ENCODE results near the gene USF2.

The USF2 gene

DNA sequence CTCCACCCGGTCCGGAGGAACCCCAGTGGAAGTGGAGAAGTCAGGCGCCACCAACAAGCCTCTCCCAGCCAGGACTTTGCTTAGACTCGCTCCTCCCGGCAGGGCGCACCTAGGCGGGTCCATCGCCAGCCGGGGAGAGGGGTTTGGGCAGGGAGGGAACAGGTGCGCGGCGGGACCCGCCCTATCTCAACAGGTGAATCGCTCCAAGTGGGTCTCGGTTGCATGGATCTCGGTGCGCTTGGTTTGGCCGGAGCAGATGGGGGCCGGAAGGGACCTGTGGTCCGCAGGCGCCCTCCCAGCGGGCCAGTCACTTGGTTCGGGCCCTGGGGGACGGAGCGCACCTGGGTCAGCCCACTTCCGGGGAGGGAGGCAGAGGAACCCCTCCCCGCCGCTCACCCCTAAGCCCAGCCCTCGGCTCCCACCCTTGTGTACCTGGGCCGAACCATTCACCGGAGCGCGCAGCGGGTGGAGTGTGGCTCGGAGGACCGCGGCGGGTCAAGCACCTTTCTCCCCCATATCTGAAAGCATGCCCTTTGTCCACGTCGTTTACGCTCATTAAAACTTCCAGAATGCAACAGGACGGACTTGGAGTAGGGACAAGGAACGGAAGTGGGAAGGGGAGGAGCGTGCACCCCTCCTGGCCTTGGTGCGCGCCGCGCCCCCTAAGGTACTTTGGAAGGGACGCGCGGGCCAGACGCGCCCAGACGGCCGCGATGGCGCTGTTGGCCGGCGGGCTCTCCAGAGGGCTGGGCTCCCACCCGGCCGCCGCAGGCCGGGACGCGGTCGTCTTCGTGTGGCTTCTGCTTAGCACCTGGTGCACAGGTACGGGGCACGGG, 20.2 kb upstream of the USF2 start, which contains the start of gene LSR (continued):
- TF ChIP-seq PRDM1 (tag by site-specific recombination; IDR thresholded peaks at IDR 0.05), result no peak; the same call in none of the 2 replicates
- TF ChIP-seq, protein P1, sequence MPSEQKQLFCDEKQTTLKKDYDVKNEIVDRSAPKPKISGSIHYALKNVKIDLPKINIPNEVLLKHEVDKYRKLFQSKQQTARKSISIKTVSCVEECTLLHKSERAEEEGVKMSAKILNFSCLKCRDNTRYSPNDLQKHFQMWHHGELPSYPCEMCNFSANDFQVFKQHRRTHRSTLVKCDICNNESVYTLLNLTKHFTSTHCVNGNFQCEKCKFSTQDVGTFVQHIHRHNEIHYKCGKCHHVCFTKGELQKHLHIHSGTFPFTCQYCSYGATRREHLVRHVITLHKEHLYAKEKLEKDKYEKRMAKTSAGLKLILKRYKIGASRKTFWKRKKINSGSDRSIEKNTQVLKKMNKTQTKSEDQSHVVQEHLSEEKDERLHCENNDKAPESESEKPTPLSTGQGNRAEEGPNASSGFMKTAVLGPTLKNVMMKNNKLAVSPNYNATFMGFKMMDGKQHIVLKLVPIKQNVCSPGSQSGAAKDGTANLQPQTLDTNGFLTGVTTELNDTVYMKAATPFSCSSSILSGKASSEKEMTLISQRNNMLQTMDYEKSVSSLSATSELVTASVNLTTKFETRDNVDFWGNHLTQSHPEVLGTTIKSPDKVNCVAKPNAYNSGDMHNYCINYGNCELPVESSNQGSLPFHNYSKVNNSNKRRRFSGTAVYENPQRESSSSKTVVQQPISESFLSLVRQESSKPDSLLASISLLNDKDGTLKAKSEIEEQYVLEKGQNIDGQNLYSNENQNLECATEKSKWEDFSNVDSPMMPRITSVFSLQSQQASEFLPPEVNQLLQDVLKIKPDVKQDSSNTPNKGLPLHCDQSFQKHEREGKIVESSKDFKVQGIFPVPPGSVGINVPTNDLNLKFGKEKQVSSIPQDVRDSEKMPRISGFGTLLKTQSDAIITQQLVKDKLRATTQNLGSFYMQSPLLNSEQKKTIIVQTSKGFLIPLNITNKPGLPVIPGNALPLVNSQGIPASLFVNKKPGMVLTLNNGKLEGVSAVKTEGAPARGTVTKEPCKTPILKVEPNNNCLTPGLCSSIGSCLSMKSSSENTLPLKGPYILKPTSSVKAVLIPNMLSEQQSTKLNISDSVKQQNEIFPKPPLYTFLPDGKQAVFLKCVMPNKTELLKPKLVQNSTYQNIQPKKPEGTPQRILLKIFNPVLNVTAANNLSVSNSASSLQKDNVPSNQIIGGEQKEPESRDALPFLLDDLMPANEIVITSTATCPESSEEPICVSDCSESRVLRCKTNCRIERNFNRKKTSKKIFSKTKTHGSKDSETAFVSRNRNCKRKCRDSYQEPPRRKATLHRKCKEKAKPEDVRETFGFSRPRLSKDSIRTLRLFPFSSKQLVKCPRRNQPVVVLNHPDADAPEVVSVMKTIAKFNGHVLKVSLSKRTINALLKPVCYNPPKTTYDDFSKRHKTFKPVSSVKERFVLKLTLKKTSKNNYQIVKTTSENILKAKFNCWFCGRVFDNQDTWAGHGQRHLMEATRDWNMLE (tag by site-specific recombination; conservative IDR thresholded peaks at IDR 0.05; ENCODE audit: low read depth), result peak; percentile 77; the same call in 1 of the 2 replicates
- 0 out of 2 replicates have a peak, but pooled peaks have one; percentile 12 for TF ChIP-seq ZNF544 (tag by site-specific recombination; IDR thresholded peaks at IDR 0.05)
- TF ChIP-seq ZNF324 (tag by site-specific recombination; IDR thresholded peaks at IDR 0.05), result peak; percentile 93
- peak; percentile 66 for TF ChIP-seq ZFHX2 (tag by site-specific recombination; conservative IDR thresholded peaks at IDR 0.05)
- no peak for TF ChIP-seq ZNF138 (tag by site-specific recombination; IDR thresholded peaks at IDR 0.05; ENCODE audit: borderline replicate concordance)
- TF ChIP-seq ZNF311 (tag by site-specific recombination; IDR thresholded peaks at IDR 0.05; ENCODE audit: borderline replicate concordance), result no peak
- TF ChIP-seq BCL11B (tag by site-specific recombination; IDR thresholded peaks at IDR 0.05; ENCODE audit: low read depth), result peak; percentile 36; the same call in 1 of the 2 replicates
- TF ChIP-seq, protein P2, sequence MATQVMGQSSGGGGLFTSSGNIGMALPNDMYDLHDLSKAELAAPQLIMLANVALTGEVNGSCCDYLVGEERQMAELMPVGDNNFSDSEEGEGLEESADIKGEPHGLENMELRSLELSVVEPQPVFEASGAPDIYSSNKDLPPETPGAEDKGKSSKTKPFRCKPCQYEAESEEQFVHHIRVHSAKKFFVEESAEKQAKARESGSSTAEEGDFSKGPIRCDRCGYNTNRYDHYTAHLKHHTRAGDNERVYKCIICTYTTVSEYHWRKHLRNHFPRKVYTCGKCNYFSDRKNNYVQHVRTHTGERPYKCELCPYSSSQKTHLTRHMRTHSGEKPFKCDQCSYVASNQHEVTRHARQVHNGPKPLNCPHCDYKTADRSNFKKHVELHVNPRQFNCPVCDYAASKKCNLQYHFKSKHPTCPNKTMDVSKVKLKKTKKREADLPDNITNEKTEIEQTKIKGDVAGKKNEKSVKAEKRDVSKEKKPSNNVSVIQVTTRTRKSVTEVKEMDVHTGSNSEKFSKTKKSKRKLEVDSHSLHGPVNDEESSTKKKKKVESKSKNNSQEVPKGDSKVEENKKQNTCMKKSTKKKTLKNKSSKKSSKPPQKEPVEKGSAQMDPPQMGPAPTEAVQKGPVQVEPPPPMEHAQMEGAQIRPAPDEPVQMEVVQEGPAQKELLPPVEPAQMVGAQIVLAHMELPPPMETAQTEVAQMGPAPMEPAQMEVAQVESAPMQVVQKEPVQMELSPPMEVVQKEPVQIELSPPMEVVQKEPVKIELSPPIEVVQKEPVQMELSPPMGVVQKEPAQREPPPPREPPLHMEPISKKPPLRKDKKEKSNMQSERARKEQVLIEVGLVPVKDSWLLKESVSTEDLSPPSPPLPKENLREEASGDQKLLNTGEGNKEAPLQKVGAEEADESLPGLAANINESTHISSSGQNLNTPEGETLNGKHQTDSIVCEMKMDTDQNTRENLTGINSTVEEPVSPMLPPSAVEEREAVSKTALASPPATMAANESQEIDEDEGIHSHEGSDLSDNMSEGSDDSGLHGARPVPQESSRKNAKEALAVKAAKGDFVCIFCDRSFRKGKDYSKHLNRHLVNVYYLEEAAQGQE (tag by site-specific recombination; IDR thresholded peaks at IDR 0.05), result no peak; the same call in 1 of the 2 replicates
- TF ChIP-seq ZNF214 (tag by site-specific recombination; IDR thresholded peaks at IDR 0.05; ENCODE audit: borderline replicate concordance), result no peak
- TF ChIP-seq, protein P3, sequence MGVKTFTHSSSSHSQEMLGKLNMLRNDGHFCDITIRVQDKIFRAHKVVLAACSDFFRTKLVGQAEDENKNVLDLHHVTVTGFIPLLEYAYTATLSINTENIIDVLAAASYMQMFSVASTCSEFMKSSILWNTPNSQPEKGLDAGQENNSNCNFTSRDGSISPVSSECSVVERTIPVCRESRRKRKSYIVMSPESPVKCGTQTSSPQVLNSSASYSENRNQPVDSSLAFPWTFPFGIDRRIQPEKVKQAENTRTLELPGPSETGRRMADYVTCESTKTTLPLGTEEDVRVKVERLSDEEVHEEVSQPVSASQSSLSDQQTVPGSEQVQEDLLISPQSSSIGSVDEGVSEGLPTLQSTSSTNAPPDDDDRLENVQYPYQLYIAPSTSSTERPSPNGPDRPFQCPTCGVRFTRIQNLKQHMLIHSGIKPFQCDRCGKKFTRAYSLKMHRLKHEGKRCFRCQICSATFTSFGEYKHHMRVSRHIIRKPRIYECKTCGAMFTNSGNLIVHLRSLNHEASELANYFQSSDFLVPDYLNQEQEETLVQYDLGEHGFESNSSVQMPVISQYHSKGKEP (tag by site-specific recombination; IDR thresholded peaks at IDR 0.05), result no peak; the same call in 1 of the 2 replicates
- TF ChIP-seq GLI4 (tag by site-specific recombination; IDR thresholded peaks at IDR 0.05), result peak; percentile 80
- TF ChIP-seq ZNF121 (tag by site-specific recombination; IDR thresholded peaks at IDR 0.05), result 0 out of 2 replicates have a peak, but pooled peaks have one; percentile 55
- TF ChIP-seq MEIS1 (CRISPR knock-in tag; IDR thresholded peaks at IDR 0.05; ENCODE audit: borderline replicate concordance), result no peak
- no peak for TF ChIP-seq ZNF202 (tag by site-specific recombination; IDR thresholded peaks at IDR 0.05; ENCODE audit: borderline replicate concordance)
- TF ChIP-seq, protein P4, sequence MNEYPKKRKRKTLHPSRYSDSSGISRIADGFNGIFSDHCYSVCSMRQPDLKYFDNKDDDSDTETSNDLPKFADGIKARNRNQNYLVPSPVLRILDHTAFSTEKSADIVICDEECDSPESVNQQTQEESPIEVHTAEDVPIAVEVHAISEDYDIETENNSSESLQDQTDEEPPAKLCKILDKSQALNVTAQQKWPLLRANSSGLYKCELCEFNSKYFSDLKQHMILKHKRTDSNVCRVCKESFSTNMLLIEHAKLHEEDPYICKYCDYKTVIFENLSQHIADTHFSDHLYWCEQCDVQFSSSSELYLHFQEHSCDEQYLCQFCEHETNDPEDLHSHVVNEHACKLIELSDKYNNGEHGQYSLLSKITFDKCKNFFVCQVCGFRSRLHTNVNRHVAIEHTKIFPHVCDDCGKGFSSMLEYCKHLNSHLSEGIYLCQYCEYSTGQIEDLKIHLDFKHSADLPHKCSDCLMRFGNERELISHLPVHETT (tag by site-specific recombination; IDR thresholded peaks at IDR 0.05), result peak; percentile 91
- TF ChIP-seq, protein P5, sequence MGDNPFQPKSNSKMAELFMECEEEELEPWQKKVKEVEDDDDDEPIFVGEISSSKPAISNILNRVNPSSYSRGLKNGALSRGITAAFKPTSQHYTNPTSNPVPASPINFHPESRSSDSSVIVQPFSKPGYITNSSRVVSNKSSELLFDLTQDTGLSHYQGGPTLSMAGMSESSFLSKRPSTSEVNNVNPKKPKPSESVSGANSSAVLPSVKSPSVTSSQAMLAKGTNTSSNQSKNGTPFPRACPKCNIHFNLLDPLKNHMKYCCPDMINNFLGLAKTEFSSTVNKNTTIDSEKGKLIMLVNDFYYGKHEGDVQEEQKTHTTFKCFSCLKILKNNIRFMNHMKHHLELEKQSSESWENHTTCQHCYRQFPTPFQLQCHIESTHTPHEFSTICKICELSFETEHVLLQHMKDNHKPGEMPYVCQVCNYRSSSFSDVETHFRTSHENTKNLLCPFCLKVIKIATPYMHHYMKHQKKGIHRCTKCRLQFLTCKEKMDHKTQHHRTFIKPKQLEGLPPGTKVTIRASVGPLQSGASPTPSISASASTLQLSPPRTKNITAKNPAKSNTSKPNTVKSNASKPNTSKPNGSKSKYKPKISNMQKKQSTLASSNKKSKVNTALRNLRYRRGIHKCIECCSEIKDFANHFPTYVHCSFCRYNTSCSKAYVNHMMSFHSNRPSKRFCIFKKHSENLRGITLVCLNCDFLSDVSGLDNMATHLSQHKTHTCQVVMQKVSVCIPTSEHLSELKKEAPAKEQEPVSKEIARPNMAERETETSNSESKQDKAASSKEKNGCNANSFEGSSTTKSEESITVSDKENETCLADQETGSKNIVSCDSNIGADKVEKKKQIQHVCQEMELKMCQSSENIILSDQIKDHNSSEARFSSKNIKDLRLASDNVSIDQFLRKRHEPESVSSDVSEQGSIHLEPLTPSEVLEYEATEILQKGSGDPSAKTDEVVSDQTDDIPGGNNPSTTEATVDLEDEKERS (tag by site-specific recombination; IDR thresholded peaks at IDR 0.05), result peak; percentile 6; the same call in 1 of the 2 replicates
- no peak for TF ChIP-seq ZNF211 (tag by site-specific recombination; IDR thresholded peaks at IDR 0.05; ENCODE audit: low read depth)
- TF ChIP-seq EGR2 (tag by site-specific recombination; IDR thresholded peaks at IDR 0.05; ENCODE audit: low read depth), result peak; percentile 62
- TF ChIP-seq, protein P6, sequence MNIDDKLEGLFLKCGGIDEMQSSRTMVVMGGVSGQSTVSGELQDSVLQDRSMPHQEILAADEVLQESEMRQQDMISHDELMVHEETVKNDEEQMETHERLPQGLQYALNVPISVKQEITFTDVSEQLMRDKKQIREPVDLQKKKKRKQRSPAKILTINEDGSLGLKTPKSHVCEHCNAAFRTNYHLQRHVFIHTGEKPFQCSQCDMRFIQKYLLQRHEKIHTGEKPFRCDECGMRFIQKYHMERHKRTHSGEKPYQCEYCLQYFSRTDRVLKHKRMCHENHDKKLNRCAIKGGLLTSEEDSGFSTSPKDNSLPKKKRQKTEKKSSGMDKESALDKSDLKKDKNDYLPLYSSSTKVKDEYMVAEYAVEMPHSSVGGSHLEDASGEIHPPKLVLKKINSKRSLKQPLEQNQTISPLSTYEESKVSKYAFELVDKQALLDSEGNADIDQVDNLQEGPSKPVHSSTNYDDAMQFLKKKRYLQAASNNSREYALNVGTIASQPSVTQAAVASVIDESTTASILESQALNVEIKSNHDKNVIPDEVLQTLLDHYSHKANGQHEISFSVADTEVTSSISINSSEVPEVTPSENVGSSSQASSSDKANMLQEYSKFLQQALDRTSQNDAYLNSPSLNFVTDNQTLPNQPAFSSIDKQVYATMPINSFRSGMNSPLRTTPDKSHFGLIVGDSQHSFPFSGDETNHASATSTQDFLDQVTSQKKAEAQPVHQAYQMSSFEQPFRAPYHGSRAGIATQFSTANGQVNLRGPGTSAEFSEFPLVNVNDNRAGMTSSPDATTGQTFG (tag by site-specific recombination; IDR thresholded peaks at IDR 0.05; ENCODE audit: borderline replicate concordance), result peak; percentile 68

Measured in HEK293 (cell line).